CD14-positive monocyte (primary cell): Measurements from ENCODE around the gene ALG6. TPM values are rescaled to one million over a fixed set of nuclear protein-coding genes. Genes with fewer than 3 reads are reported as not detected.
A peak's percentile ranks its signal among the peaks of the same experiment; 100 is the strongest.

Experiments
- DNase-seq, 3 donors: peaks; one replicate each; pipeline ENCODE4 v3.0.0-alpha.2; 2011 to 2022
- H2AFZ ChIP-seq: 2 replicates; pipeline ENCODE4 v1.6.0; 2012; ENCODE audit warnings: mild to moderate bottlenecking, low read depth, low read length, inconsistent platforms; ENCODE audit not compliant: insufficient read depth, poor library complexity, severe bottlenecking
- H3K27ac ChIP-seq, 2 donors: 1 replicate in 1 of 2; 2 replicates in 1 of 2; pipeline ENCODE4 v1.5.1; 2012 to 2013; ENCODE audit warnings: low read length in 2 of 2, control low read depth in 1 of 2, inconsistent platforms in 1 of 2, low read depth in 1 of 2, mild to moderate bottlenecking in 1 of 2
- H3K27me3 ChIP-seq, 2 donors: one replicate each; pipeline versions ENCODE4 v1.6.0 to v1.6.1; 2011 to 2013; ENCODE audit warnings: low read length in 2 of 2; ENCODE audit not compliant: control insufficient read depth in 2 of 2, insufficient read depth in 2 of 2
- H3K36me3 ChIP-seq, 2 donors: replicated peaks in 1 of 2; 1 replicate in 1 of 2; 2 replicates in 1 of 2; pipeline versions ENCODE4 v1.5.1 to v1.6.1; 2012 to 2013; ENCODE audit warnings: low read length in 2 of 2, control low read depth in 1 of 2, inconsistent platforms in 1 of 2, mild to moderate bottlenecking in 1 of 2; ENCODE audit not compliant: insufficient read depth in 2 of 2, control insufficient read depth in 1 of 2
- H3K4me1 ChIP-seq, 2 donors: 1 replicate in 1 of 2; 2 replicates in 1 of 2; pipeline versions ENCODE4 v1.5.1 to v1.6.1; 2012 to 2013; ENCODE audit warnings: low read length in 2 of 2, control low read depth in 1 of 2, inconsistent platforms in 1 of 2, mild to moderate bottlenecking in 1 of 2, moderate library complexity in 1 of 2; ENCODE audit not compliant: insufficient read depth in 2 of 2, control insufficient read depth in 1 of 2
- H3K4me2 ChIP-seq: replicated peaks from 2 replicates; pipeline ENCODE3; 2012; ENCODE audit warnings: low read length, moderate library complexity, mild to moderate bottlenecking; ENCODE audit not compliant: poor library complexity, severe bottlenecking; ENCODE audit errors: extremely low read depth
- H3K4me3 ChIP-seq, 3 experiments: fragments of 200-600 bp in 1 of 3; sonication (generic) in 1 of 3; replicated peaks in 1 of 3; 1 replicate in 2 of 3; 2 replicates in 1 of 3; pipeline ENCODE4 v1.5.1; 2011 to 2013; ENCODE audit warnings: low read length in 3 of 3, mild to moderate bottlenecking in 3 of 3, control low read depth in 2 of 3, low read depth in 2 of 3, inconsistent platforms in 1 of 3, moderate library complexity in 1 of 3
- H3K79me2 ChIP-seq: 2 replicates; pipeline ENCODE4 v1.6.0; 2012; ENCODE audit warnings: mild to moderate bottlenecking, control low read depth, inconsistent platforms, low read length, moderate library complexity; ENCODE audit not compliant: insufficient read depth
- H3K9ac ChIP-seq: 2 replicates; pipeline ENCODE4 v1.6.0; 2017; ENCODE audit warnings: low read length, mild to moderate bottlenecking; ENCODE audit not compliant: insufficient read depth, poor library complexity, severe bottlenecking
- H3K9me3 ChIP-seq, 2 donors: replicated peaks in 1 of 2; 1 replicate in 1 of 2; 2 replicates in 1 of 2; pipeline versions ENCODE4 v1.5.1 to v1.6.1; 2012 to 2013; ENCODE audit warnings: low read length in 2 of 2, control low read depth in 1 of 2; ENCODE audit not compliant: control insufficient read depth in 1 of 2, insufficient read depth in 1 of 2
- H4K20me1 ChIP-seq: 2 replicates; pipeline ENCODE4 v1.6.0; 2012; ENCODE audit warnings: mild to moderate bottlenecking, low read length, control low read depth, moderate library complexity; ENCODE audit not compliant: insufficient read depth
- H3K27ac Mint-ChIP-seq, 7 donors: one replicate each; pipeline ENCODE4 v1.8.0; 2020; ENCODE audit warnings: mild to moderate bottlenecking in 7 of 7, mixed read lengths in 7 of 7, moderate library complexity in 6 of 7, inconsistent platforms in 2 of 7
- H3K27me3 Mint-ChIP-seq, 3 donors: one replicate each; pipeline ENCODE4 v1.8.0; 2021 to 2022; ENCODE audit warnings: low read depth in 3 of 3, mild to moderate bottlenecking in 3 of 3, mixed read lengths in 3 of 3, moderate library complexity in 3 of 3, inconsistent platforms in 1 of 3
- H3K36me3 Mint-ChIP-seq, 2 donors: one replicate each; pipeline ENCODE4 v1.8.0; 2020; ENCODE audit warnings: mixed read lengths in 2 of 2, inconsistent platforms in 1 of 2, mild to moderate bottlenecking in 1 of 2
- H3K4me1 Mint-ChIP-seq: one replicate; pipeline ENCODE4 v1.8.0; 2020; ENCODE audit warnings: mild to moderate bottlenecking, mixed read lengths
- H3K4me3 Mint-ChIP-seq, 2 donors: one replicate each; pipeline ENCODE4 v1.8.0; 2020; ENCODE audit warnings: mild to moderate bottlenecking in 2 of 2, mixed read lengths in 2 of 2, moderate library complexity in 1 of 2
- H3K9me3 Mint-ChIP-seq, 7 donors: one replicate each; pipeline ENCODE4 v1.8.0; 2020 to 2022; ENCODE audit warnings: mixed read lengths in 7 of 7, mild to moderate bottlenecking in 6 of 7, moderate library complexity in 6 of 7, inconsistent platforms in 2 of 7
- CTCF ChIP-seq: fragments of 200-600 bp; IDR thresholded peaks from one replicate; pipeline ENCODE4 v1.8.0; 2022; ENCODE audit warnings: antibody characterized with exemption, mild to moderate bottlenecking
- WGBS: methylation state at CpG from one replicate; pipeline ENCODE4 v1.1.5; 2013; ENCODE audit warnings: missing lambda C conversion rate; ENCODE audit not compliant: insufficient coverage; 5-methylcytosine and 5-hydroxymethylcytosine counted together
- intact Hi-C, 2 donors: fragments of 100-400 bp; cut with micrococcal nuclease; formaldehyde crosslinking; loops; one replicate each; pipeline versions ENCODE4 v1.15.0 to v1.15.1; 2023
- polyA plus RNA-seq, 3 donors: library from polyadenylated mRNA; depleted of rRNA in 1 of 3; unstranded in 2 of 3; stranded (reverse) in 1 of 3; fragments of 300-500 nt in 2 of 3; fragments of >200 nt in 1 of 3; fragmentation: Illumina TruSeq in 2 of 3; gene quantifications; 1 replicate in 2 of 3; 2 replicates in 1 of 3; pipeline ENCODE4 v1.2.3, GENCODE V29; 2012 to 2021

Gene ALG6
- polyA plus RNA-seq, 3 donors = 9.3 to 24.7 (median 20.2) TPM

GRCh38 chr1:63366908-63367214 lies 566 bp upstream of the ALG6 start:
- Histone ChIP-seq H3K79me2 (peaks cover 8% of the 10 kb centered on the region), H3K4me2 (peak overlapping the region; percentile 98), H3K4me1 (peaks cover 15 to 18% of the 10 kb centered on the region in 2 donors), H3K27ac (no peak overlapping the region), H3K36me3 (peaks cover 8 to 15% of the 10 kb centered on the region in 2 donors), H3K9ac (peak overlapping the region; percentile 77), H3K4me3 (peak overlapping the region; percentile 45 to 95 (median 90)), H3K9me3 (no peaks in the 10 kb centered on the region), H4K20me1 (no peaks in the 10 kb centered on the region), H2AFZ (peak overlapping the region; percentile 100), H3K27me3 (no peaks in the 10 kb centered on the region)
- peak overlapping the region; percentile 75 to 97 for H3K4me3 Mint-ChIP-seq
- peaks cover 11 to 15% of the 10 kb centered on the region in 2 donors for H3K36me3 Mint-ChIP-seq
- peaks cover 0 to 2% (median 0%) of the 10 kb centered on the region in 7 donors for H3K9me3 Mint-ChIP-seq
- 96% methylated on average over 7 of the region's 7 CpGs for WGBS
- no peak for TF ChIP-seq CTCF
- peaks cover 3 to 17% (median 7%) of the 10 kb centered on the region in 3 donors for H3K27me3 Mint-ChIP-seq
- H3K4me1 Mint-ChIP-seq = peaks cover 17% of the 10 kb centered on the region
- no peak for DNase-seq
- peak overlapping the region in 3 of 7 donors; percentile 41 to 66 (median 43) for H3K27ac Mint-ChIP-seq
- intact Hi-C loops = loop anchor here in 1 of 2 donors (5.0 to 10.0 kb wide), 2 partner anchors 50 to 158 kb away; partner anchors contain the start of genes EFCAB7 and ITGB3BP

- Histone ChIP-seq H3K79me2 (peaks cover 8% of the 10 kb centered on the region), H3K4me2 (peak overlapping the region; percentile 98), H3K27ac (peak overlapping the region; percentile 44 to 82), H3K9me3 (no peaks in the 10 kb centered on the region), H2AFZ (peak overlapping the region; percentile 100), H3K4me3 (peak overlapping the region; percentile 67 to 95 (median 90)), H3K36me3 (peaks cover 11 to 27% of the 10 kb centered on the region in 2 donors), H3K9ac (peak overlapping the region; percentile 77), H3K27me3 (no peaks in the 10 kb centered on the region), H3K4me1 (peaks cover 15 to 18% of the 10 kb centered on the region in 2 donors), H4K20me1 (no peaks in the 10 kb centered on the region)
- Mint-ChIP-seq H3K36me3 (peaks cover 13 to 20% of the 10 kb centered on the region in 2 donors), H3K9me3 (peaks cover 0 to 2% (median 0%) of the 10 kb centered on the region in 7 donors), H3K27me3 (peaks cover 3 to 17% (median 4%) of the 10 kb centered on the region in 3 donors), H3K4me3 (peak overlapping the region; percentile 97 to 98), H3K4me1 (peaks cover 17% of the 10 kb centered on the region), H3K27ac (peak overlapping the region; percentile 68 to 93 (median 84))
- no peak for TF ChIP-seq CTCF
- intact Hi-C loops = loop anchor here in 1 of 2 donors (5.0 to 10.0 kb wide), 2 partner anchors 51 to 157 kb away; partner anchors contain the start of genes EFCAB7 and ITGB3BP
- peak in 1 of 3 donors; percentile 5 for DNase-seq
- WGBS = 15% methylated on average over 6 of the region's 10 CpGs
These were observed 704 bp downstream of the ALG6 start for GRCh38 chr1:63368131-63368530.
